ENCODE data around the gene IFNGR2.
"Not testable (repeated sequence)": the region's sequence is repeated elsewhere in the genome, so short reads cannot be mapped to it uniquely, and the experiment has no call there.

Gene IFNGR2

GRCh38 chr21:33377221-33377920, 25.8 kb upstream of the IFNGR2 start:
- DNase-seq (ENCODE audit: low spot score) = no peak

- DNase-seq (ENCODE audit: low spot score) = no peak
Measured at GRCh38 chr21:33378081-33378480, 25.1 kb upstream of the IFNGR2 start.

- peak; percentile 54 for DNase-seq (ENCODE audit: low spot score)
Measured at GRCh38 chr21:33379934-33380333, 23.3 kb upstream of the IFNGR2 start.

GRCh38 chr21:33380483-33380998, 22.7 kb upstream of the IFNGR2 start:
- peak; percentile 93 for DNase-seq (ENCODE audit: low spot score)

GRCh38 chr21:33381381-33381780, 21.8 kb upstream of the IFNGR2 start:
- DNase-seq (ENCODE audit: low spot score) = not testable (repeated sequence)

GRCh38 chr21:33383056-33383888, 19.9 kb upstream of the IFNGR2 start:
- peak; percentile 44 for DNase-seq (ENCODE audit: low spot score)

GRCh38 chr21:33384841-33385331, 18.3 kb upstream of the IFNGR2 start:
- DNase-seq (ENCODE audit: low spot score) = no peak

- no peak for DNase-seq (ENCODE audit: low spot score)
Measured at GRCh38 chr21:33386222-33386784, 16.9 kb upstream of the IFNGR2 start.

GRCh38 chr21:33387294-33387693, 15.9 kb upstream of the IFNGR2 start:
- DNase-seq (ENCODE audit: low spot score) = no peak

GRCh38 chr21:33388188-33388587, 15.0 kb upstream of the IFNGR2 start:
- DNase-seq (ENCODE audit: low spot score) = no peak

GRCh38 chr21:33390479-33390878, 12.7 kb upstream of the IFNGR2 start:
- no peak for DNase-seq (ENCODE audit: low spot score)

GRCh38 chr21:33391656-33392055, 11.6 kb upstream of the IFNGR2 start:
- no peak for DNase-seq (ENCODE audit: low spot score)

- no peak for DNase-seq (ENCODE audit: low spot score)
Measured at GRCh38 chr21:33392284-33392985, 10.8 kb upstream of the IFNGR2 start.

- DNase-seq (ENCODE audit: low spot score) = no peak
Measured at GRCh38 chr21:33393348-33393747, 9.9 kb upstream of the IFNGR2 start.

- no peak for DNase-seq (ENCODE audit: low spot score)
Measured at GRCh38 chr21:33394260-33394659, 9.0 kb upstream of the IFNGR2 start.

GRCh38 chr21:33395891-33396331, 7.3 kb upstream of the IFNGR2 start:
- no peak for DNase-seq (ENCODE audit: low spot score)

GRCh38 chr21:33396436-33396835, 6.8 kb upstream of the IFNGR2 start:
- no peak for DNase-seq (ENCODE audit: low spot score)

- DNase-seq (ENCODE audit: low spot score) = peak; percentile 29
Measured at GRCh38 chr21:33396951-33397350, 6.3 kb upstream of the IFNGR2 start.

GRCh38 chr21:33397717-33398116, 5.5 kb upstream of the IFNGR2 start:
- DNase-seq (ENCODE audit: low spot score) = no peak

- DNase-seq (ENCODE audit: low spot score) = no peak
Measured at GRCh38 chr21:33398361-33398760, 4.9 kb upstream of the IFNGR2 start.

- peak; percentile 52 for DNase-seq (ENCODE audit: low spot score)
Measured at GRCh38 chr21:33401630-33401992, 1.6 kb upstream of the IFNGR2 start.
